ENCODE data around the gene FBN1.

- TF ChIP-seq CTCF (conservative IDR thresholded peaks at IDR 0.05; ENCODE audit: low read depth, low read length) (no peak), EZH2 (IDR thresholded peaks at IDR 0.05; ENCODE audit: low read length, unreplicated experiment) (no peak)
Measured at GRCh38 chr15:48388910-48389309, 256.6 kb downstream of the FBN1 start.
